Measurements from ENCODE around the gene CNTNAP4.

Gene CNTNAP4

DNA sequence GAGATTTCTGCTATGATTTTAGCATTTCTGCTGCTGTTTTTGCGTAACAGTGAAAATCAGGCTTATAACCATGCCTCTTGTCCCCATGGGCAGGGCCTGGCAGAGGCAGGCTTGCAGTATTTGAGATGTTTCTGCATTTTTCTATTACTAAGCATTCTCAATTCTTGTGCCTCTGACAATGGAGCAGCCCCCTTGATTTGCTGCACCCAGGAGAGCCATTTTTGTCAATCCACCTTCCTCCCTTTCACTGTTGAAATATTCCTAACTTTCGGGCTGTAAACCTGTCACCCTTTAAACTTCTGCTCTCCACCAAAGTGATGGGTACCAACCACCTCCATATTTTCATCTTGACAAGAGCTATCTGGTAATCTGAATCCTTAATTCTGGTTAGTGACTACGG, 178.1 kb downstream of the CNTNAP4 start:
- H3K27ac ChIP-seq = no peak overlapping the region
- TF ChIP-seq, protein P1, sequence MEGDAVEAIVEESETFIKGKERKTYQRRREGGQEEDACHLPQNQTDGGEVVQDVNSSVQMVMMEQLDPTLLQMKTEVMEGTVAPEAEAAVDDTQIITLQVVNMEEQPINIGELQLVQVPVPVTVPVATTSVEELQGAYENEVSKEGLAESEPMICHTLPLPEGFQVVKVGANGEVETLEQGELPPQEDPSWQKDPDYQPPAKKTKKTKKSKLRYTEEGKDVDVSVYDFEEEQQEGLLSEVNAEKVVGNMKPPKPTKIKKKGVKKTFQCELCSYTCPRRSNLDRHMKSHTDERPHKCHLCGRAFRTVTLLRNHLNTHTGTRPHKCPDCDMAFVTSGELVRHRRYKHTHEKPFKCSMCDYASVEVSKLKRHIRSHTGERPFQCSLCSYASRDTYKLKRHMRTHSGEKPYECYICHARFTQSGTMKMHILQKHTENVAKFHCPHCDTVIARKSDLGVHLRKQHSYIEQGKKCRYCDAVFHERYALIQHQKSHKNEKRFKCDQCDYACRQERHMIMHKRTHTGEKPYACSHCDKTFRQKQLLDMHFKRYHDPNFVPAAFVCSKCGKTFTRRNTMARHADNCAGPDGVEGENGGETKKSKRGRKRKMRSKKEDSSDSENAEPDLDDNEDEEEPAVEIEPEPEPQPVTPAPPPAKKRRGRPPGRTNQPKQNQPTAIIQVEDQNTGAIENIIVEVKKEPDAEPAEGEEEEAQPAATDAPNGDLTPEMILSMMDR (conservative IDR thresholded peaks at IDR 0.05) = no peak
- no peak for TF ChIP-seq ZFX (IDR thresholded peaks at IDR 0.05)

DNA sequence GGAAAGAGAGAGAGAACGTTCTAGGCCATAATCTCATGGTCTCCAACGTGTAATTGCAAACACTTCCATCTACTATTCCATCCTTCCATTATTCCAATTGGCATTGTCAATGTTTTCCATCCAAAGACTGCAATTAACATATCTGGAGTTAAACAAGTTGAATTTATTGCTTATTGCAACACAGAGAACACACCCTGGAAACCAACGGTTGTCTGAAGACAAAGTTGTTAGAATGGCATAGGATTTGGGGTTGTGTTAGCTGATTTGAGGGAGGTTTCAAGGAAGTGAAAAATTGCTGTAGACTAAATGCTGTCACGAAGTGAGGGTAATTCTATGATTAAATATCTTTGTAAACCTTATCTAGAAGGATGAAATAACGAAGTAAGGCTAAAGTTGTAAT, 178.8 kb downstream of the CNTNAP4 start:
- no peak overlapping the region for H3K27ac ChIP-seq
- no peak for TF ChIP-seq ZFX (IDR thresholded peaks at IDR 0.05)
- TF ChIP-seq, protein P1 (conservative IDR thresholded peaks at IDR 0.05) = no peak

DNA sequence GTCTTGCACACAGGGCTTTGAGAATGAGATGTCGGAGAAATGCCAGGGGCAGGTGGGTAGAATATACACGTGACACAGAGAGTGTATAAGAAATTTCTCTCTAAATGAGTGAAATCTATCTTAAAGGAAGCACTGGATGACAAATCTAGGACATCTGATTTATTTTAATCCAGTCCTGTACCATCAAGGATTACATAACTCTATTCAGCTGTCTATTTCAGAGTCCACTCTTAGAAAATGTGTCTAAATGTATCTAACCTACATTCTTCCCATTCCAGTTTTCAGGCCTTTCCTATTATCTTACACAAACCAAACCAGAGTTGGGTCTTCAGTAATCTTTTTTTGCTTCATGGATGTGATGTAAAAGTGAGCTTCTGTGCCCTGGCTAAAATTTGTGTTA, 181.9 kb downstream of the CNTNAP4 start:
- no peak overlapping the region for H3K27ac ChIP-seq
- no peak for TF ChIP-seq ZFX (IDR thresholded peaks at IDR 0.05)
- TF ChIP-seq, protein P1 (conservative IDR thresholded peaks at IDR 0.05) = no peak

DNA sequence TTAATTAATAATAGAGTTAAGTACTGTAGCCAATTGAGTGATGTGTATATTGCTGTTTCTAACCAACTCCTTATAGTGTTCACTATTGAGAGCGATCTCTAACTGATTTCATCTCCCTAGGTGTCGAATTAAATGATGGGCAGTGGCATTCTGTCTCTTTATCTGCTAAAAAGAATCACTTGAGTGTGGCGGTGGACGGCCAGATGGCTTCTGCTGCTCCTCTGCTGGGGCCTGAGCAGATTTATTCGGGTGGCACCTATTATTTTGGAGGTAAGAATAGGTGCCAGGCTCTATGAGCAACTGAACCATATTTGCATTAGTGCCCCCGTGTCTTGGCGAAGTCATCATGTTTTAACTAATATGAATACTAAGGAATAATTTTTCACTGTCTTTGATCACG, 184.6 kb downstream of the CNTNAP4 start:
- no peak overlapping the region for H3K27ac ChIP-seq
- TF ChIP-seq, protein P1 (conservative IDR thresholded peaks at IDR 0.05) = no peak
- no peak for TF ChIP-seq ZFX (IDR thresholded peaks at IDR 0.05)

DNA sequence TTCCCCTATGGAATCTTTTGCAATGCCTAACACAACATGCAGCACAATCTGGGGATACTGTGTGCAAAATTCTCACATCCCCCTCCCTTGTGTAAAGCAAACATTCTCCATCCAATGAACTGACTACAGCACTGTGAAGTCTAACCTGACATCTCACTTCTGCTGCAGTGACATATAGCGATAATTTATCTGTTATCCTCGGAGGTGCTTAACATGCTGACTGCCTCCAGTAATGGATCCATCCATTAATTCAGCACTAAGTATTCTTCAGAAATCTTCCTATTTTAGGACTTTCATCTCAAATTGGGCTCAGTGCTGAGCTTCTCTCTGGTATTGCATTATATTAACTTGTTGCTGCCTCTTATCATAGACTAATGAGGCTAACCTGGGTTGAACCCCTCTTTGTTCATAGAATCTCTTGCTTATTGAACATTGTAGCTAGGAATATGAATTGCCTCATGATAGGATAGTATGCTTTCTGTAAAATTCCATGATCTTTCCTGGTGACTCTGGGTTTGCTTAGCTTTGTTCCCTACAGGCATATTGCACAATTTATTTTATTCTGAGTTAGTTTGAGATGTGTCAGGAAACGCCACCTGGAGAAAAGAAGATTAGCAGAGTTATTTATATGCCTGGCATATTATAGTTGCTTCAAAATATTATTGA, 187.9 kb downstream of the CNTNAP4 start:
- TF ChIP-seq ZFX (IDR thresholded peaks at IDR 0.05) = no peak
- TF ChIP-seq, protein P1 (conservative IDR thresholded peaks at IDR 0.05) = no peak
- H3K27ac ChIP-seq = no peak overlapping the region

DNA sequence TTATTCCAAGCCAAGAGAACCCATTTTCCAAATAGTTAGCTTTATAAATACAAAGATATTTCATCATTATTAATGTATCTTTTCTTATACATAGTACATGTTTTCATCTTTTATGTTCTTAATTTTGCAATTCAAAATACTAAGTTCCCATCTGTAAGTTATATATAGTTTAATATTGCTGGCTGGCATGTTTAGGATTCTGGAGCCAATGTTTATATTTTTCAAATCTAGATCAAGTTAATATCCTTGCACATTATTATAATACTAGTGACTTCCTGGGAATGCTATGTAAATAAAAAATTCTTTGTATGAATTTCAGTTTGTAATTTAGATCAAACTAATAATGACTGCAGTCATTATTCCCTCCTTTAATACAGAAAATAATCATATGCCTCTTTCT, 189.7 kb downstream of the CNTNAP4 start:
- no peak for TF ChIP-seq ZFX (IDR thresholded peaks at IDR 0.05)
- TF ChIP-seq, protein P1 (conservative IDR thresholded peaks at IDR 0.05) = no peak
- no peak overlapping the region for H3K27ac ChIP-seq

DNA sequence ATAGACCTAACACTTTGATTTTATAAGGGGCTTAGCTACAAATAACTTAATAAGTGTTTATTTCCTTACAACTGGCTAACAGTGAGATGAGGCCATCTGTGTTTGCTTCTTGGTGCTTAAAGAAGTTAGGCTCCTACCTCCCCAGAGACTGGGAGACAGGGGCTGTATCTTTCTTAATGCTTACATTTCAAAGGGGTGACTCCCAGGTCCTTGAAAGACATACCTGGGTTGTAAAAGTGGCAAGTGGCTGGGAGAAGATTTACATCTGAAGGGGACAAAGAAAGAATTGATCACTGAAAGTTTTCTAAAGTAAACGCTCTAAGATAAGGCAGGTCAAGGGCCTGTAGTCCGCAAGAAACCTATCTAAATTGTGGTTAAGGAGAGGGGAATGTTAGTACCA, 196.8 kb downstream of the CNTNAP4 start:
- no peak overlapping the region for H3K27ac ChIP-seq
- no peak for TF ChIP-seq ZFX (IDR thresholded peaks at IDR 0.05)
- TF ChIP-seq, protein P1 (conservative IDR thresholded peaks at IDR 0.05) = no peak
